ENCODE results near the gene NELFA. TPM values are rescaled to one million over a fixed set of nuclear protein-coding genes. Genes with fewer than 3 reads are reported as not detected.

NELFA gene
- total RNA-seq, 1 experiment from 2014 or later: 56.1 TPM

DNA sequence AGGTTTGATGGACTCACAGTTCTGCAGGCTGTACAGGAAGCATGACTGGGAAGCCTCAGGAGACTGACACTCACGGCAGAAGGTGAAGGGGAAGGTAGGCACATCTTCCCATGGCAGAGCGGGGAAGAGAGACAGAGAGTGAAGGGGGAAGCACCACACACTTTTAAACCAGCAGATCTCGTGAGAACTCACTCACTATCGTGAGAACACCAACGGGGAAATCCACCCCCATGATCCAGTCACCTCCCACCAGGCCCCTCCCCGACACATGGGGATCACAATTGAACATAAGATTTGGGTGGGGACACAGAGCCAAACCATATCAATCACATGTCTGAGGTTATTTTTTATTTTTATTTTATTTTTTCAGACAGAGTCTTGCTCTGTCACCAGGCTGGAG, 45.4 kb upstream of the NELFA start:
- POLR2A ChIA-PET: no interaction called here
- H3K27ac ChIP-seq (ENCODE audit: low read depth, low read length): no peak overlapping the region
- no peaks in the 10 kb centered on the region for H3K9me3 ChIP-seq (ENCODE audit: control insufficient read depth in 1 of 2, insufficient read depth in 1 of 2, low read depth in 1 of 2, low read length in 2 of 2)
- H4K20me1 ChIP-seq (ENCODE audit: insufficient read depth): no peaks in the 10 kb centered on the region
- H3K79me2 ChIP-seq (ENCODE audit: insufficient read depth, low read length): no peaks in the 10 kb centered on the region
- RAD21 ChIA-PET (ENCODE audit: low non-redundant PET in 1 of 2, low total read pairs in 2 of 2, uncharacterized antibody in 2 of 2, unreplicated experiment in 2 of 2): no interaction called here
- no peaks in the 10 kb centered on the region for H3K9me2 ChIP-seq (ENCODE audit: insufficient read depth)
- CTCF ChIA-PET: no interaction called here
- H3K27me3 ChIP-seq (ENCODE audit: insufficient read depth, low read length): no peaks in the 10 kb centered on the region
- no TSS peak for BruUV-seq (replicated peaks)
- intact Hi-C loops (cut with micrococcal nuclease): no loop called here
- TF ChIP-seq ZNF274 (IDR thresholded peaks at IDR 0.05; ENCODE audit: low read depth, low read length): no peak
- no peak for TF ChIP-seq SP1 (IDR thresholded peaks at IDR 0.05; ENCODE audit: low read depth)
- no peak for TF ChIP-seq EZH2phosphoT487 (IDR thresholded peaks at IDR 0.05; ENCODE audit: borderline replicate concordance)
- TF ChIP-seq RAD21 (IDR thresholded peaks at IDR 0.05; ENCODE audit: low read depth): no peak
- TF ChIP-seq, protein P1, sequence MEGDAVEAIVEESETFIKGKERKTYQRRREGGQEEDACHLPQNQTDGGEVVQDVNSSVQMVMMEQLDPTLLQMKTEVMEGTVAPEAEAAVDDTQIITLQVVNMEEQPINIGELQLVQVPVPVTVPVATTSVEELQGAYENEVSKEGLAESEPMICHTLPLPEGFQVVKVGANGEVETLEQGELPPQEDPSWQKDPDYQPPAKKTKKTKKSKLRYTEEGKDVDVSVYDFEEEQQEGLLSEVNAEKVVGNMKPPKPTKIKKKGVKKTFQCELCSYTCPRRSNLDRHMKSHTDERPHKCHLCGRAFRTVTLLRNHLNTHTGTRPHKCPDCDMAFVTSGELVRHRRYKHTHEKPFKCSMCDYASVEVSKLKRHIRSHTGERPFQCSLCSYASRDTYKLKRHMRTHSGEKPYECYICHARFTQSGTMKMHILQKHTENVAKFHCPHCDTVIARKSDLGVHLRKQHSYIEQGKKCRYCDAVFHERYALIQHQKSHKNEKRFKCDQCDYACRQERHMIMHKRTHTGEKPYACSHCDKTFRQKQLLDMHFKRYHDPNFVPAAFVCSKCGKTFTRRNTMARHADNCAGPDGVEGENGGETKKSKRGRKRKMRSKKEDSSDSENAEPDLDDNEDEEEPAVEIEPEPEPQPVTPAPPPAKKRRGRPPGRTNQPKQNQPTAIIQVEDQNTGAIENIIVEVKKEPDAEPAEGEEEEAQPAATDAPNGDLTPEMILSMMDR (IDR thresholded peaks at IDR 0.05 in 2 of 3, conservative IDR thresholded peaks at IDR 0.05 in 1 of 3; ENCODE audit: borderline replicate concordance in 1 of 3, insufficient read depth in 1 of 3, low read depth in 2 of 3, low read length in 2 of 3): no peak
- TF ChIP-seq, protein P2, sequence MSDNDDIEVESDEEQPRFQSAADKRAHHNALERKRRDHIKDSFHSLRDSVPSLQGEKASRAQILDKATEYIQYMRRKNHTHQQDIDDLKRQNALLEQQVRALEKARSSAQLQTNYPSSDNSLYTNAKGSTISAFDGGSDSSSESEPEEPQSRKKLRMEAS (IDR thresholded peaks at IDR 0.05): no peak
- no peak for TF ChIP-seq CBX3 (IDR thresholded peaks at IDR 0.05; ENCODE audit: low read depth)
- TF ChIP-seq, protein P3, sequence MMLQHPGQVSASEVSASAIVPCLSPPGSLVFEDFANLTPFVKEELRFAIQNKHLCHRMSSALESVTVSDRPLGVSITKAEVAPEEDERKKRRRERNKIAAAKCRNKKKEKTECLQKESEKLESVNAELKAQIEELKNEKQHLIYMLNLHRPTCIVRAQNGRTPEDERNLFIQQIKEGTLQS (IDR thresholded peaks at IDR 0.05): no peak
- TF ChIP-seq YY1 (IDR thresholded peaks at IDR 0.05; ENCODE audit: extremely low read depth, insufficient replicate concordance, low read depth, low read length): no peak
- TF ChIP-seq EGR1 (IDR thresholded peaks at IDR 0.05; ENCODE audit: low read depth): no peak
- TF ChIP-seq CEBPB (IDR thresholded peaks at IDR 0.05; ENCODE audit: low read depth): no peak
- peaks cover 0 to 7% of the 10 kb centered on the region in 2 experiments; a peak in 1 of 4 replicates for H3K4me1 ChIP-seq (ENCODE audit: control insufficient read depth in 1 of 2, insufficient read depth in 2 of 2, low read length in 2 of 2)
- no peak overlapping the region for H2AFZ ChIP-seq (ENCODE audit: low read depth, low read length, poor library complexity, severe bottlenecking)
- H3K9ac ChIP-seq (ENCODE audit: low read length): no peak overlapping the region
- no peaks in the 10 kb centered on the region for H3K36me3 ChIP-seq (ENCODE audit: control insufficient read depth in 1 of 2, insufficient read depth in 2 of 2, low read length in 2 of 2)
- H3K4me3 ChIP-seq (replicated peaks in 1 of 2; ENCODE audit: low read depth in 1 of 2, low read length in 2 of 2): no peak overlapping the region
- H3K4me2 ChIP-seq (ENCODE audit: low read length): no peak overlapping the region
- DNase-seq (ENCODE audit: low read depth, low spot score) (no peak), ATAC-seq (no peak)

Data from HCT116 (cell line).